Measurements from ENCODE around the gene HIVEP3. TPM values are rescaled to one million over a fixed set of nuclear protein-coding genes. Genes with fewer than 3 reads are reported as not detected.

HIVEP3 gene
- total RNA-seq, 2 donors from 2014 or later, result 4.7 to 5.8 TPM

DNA sequence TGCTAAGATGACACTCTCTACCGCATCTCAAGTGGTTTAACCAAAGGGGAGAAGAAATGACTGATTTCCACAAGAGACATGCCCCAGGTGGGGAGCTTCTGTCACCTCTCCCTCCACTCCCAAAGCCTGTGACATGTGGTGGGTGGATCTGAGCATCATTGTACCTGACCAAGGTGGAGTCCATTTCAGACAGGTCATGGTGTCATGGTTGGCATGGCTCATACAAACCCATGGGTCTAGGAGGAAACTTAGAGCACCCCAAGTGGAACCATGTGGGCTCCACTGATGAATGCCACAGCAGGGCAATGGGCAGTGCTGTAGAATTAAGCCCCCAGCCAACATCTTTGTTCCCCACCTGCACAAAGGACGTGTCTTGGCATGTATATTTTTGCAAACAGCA is 302.7 kb downstream of the HIVEP3 start:
- H3K36me3 ChIP-seq, result no peaks in the 10 kb centered on the region
- no peak for DNase-seq (ENCODE audit: low spot score)
- no peak overlapping the region for H3K4me3 ChIP-seq
- no peak overlapping the region for H3K27ac ChIP-seq
- no peaks in the 10 kb centered on the region for H3K9me3 ChIP-seq
- H3K27me3 ChIP-seq, result no peaks in the 10 kb centered on the region
- TF ChIP-seq, protein P1, sequence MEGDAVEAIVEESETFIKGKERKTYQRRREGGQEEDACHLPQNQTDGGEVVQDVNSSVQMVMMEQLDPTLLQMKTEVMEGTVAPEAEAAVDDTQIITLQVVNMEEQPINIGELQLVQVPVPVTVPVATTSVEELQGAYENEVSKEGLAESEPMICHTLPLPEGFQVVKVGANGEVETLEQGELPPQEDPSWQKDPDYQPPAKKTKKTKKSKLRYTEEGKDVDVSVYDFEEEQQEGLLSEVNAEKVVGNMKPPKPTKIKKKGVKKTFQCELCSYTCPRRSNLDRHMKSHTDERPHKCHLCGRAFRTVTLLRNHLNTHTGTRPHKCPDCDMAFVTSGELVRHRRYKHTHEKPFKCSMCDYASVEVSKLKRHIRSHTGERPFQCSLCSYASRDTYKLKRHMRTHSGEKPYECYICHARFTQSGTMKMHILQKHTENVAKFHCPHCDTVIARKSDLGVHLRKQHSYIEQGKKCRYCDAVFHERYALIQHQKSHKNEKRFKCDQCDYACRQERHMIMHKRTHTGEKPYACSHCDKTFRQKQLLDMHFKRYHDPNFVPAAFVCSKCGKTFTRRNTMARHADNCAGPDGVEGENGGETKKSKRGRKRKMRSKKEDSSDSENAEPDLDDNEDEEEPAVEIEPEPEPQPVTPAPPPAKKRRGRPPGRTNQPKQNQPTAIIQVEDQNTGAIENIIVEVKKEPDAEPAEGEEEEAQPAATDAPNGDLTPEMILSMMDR (IDR thresholded peaks at IDR 0.05), result no peak
- peaks cover 0 to 20% of the 10 kb centered on the region in 2 donors for H3K4me1 ChIP-seq

DNA sequence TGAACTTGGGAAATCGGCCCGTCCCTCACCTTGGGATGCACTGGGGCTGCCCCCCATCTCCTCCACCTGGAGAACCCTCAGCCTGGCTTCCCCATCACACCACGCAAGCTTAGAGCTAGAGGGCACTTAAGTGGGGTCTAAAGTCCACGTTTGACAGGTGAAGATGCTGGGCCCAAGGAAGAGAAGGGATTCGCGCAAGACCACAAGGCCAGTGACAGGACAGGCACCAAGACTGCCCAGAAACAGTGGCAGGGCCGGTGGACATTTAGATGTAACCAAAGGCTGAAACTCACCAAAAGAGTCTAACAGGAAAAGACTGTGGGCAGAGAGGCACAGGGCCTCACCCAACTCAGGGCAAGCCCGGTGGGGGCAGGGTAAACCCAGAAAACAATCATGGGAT is 303.4 kb downstream of the HIVEP3 start:
- DNase-seq (ENCODE audit: low spot score), result no peak
- Histone ChIP-seq H3K4me1 (peaks cover 0 to 20% of the 10 kb centered on the region in 2 donors), H3K9me3 (no peaks in the 10 kb centered on the region), H3K36me3 (no peaks in the 10 kb centered on the region), H3K4me3 (no peak overlapping the region), H3K27me3 (no peaks in the 10 kb centered on the region), H3K27ac (no peak overlapping the region)
- TF ChIP-seq, protein P1 (IDR thresholded peaks at IDR 0.05), result no peak

DNA sequence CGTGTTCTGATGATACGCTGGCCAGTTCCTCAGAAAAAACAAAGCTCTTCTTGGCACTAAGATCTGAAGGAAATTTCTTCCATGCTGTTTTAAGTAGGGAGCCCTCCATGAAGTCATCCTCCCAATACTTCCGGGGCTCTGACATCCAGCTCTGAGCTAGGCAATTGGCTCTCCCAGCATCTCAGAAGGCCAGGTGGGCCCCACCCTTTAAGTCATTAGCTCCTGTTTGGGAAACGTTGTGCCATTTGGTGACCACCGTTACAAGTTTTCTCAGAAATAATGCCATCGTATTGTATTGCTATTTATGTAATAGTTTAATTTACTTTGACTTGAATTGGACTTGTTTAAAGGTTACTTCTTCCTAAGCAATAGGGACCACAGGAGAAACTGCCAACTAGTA is 303.9 kb downstream of the HIVEP3 start:
- Histone ChIP-seq H3K27me3 (no peaks in the 10 kb centered on the region), H3K36me3 (no peaks in the 10 kb centered on the region), H3K4me3 (no peak overlapping the region), H3K9me3 (no peaks in the 10 kb centered on the region), H3K4me1 (peaks cover 0 to 20% of the 10 kb centered on the region in 2 donors), H3K27ac (no peak overlapping the region)
- DNase-seq (ENCODE audit: low spot score), result no peak
- TF ChIP-seq, protein P1 (IDR thresholded peaks at IDR 0.05), result no peak

DNA sequence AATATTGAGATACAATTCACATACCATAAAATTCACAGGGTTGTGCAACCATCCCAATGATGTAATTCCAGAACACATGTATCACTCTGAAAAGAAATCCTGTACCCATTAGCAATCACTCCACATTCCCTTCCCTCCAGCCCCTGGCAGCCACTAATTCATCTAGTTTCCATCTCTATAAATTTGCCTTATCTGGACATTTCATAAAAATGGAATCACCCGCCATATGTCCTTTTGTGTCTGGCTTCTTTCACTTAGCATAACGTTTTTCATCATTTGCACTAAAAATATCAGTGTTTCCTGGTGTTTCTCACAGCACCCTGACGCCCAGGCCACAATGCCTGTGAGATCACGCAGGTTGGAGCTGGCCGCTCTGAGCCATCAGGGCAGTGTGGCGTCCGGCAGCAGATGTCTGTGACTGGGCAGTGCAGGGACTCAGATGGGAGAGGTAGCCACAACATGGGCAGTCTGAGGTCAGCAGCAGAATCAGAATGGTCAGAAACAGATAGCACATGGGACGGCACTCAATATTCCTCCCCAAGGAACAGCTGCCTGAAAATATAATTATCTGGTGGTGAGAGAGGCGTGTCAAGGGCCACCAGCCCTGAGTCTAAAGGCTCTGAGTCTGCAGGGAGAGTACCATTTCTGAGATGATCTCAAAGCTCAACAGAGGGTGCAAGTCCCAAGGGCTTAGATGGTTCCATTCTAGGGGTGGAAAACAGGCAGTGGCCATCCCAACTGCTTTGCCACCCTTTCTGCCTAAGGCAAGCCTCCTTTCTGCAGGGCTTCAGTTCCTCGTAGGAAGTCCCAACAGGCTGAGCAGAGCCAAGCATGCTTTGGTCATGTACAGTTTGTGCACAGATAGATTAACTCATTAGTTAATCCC is 304.8 kb downstream of the HIVEP3 start:
- no peak overlapping the region for H3K4me3 ChIP-seq
- TF ChIP-seq, protein P1 (IDR thresholded peaks at IDR 0.05), result no peak
- peaks cover 0 to 17% of the 10 kb centered on the region in 2 donors for H3K4me1 ChIP-seq
- no peak overlapping the region for H3K27ac ChIP-seq
- H3K9me3 ChIP-seq, result no peaks in the 10 kb centered on the region
- no peak for DNase-seq (ENCODE audit: low spot score)
- H3K27me3 ChIP-seq, result no peaks in the 10 kb centered on the region
- H3K36me3 ChIP-seq, result no peaks in the 10 kb centered on the region

DNA sequence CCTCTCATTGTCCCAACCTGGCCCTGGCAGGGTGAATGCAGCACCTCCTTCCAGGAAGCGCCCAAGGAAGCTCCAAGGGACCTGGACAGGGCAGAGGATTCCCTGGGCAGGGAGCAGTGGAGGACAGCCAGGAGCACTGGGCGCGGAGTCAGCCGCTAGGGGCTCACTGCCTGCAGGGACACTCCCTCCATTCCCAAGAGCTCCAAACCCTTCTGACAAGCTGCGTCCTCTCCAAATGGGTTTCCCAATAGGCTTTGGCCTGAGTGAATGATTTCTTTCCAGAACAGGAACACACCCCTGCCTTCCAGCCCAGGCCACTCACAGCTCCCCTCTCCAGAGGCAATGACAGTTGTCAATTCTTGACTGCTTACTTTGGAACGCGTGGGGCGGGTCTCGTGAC is 305.8 kb downstream of the HIVEP3 start:
- H3K27ac ChIP-seq, result no peak overlapping the region
- peaks cover 0 to 15% of the 10 kb centered on the region in 2 donors for H3K4me1 ChIP-seq
- DNase-seq (ENCODE audit: low spot score), result no peak
- TF ChIP-seq, protein P1 (IDR thresholded peaks at IDR 0.05), result no peak
- H3K27me3 ChIP-seq, result no peaks in the 10 kb centered on the region
- no peaks in the 10 kb centered on the region for H3K9me3 ChIP-seq
- H3K4me3 ChIP-seq, result no peak overlapping the region
- H3K36me3 ChIP-seq, result no peaks in the 10 kb centered on the region

Measured in right atrium auricular region (tissue), 2 donors.